HG03064 (cell line): ENCODE measurements around the gene MICU1.
"Not testable (repeated sequence)": the region's sequence is repeated elsewhere in the genome, so short reads cannot be mapped to it uniquely, and the experiment has no call there.

ENCODE experiments used
- ATAC-seq: cut with Tn5 transposase; IDR thresholded peaks from one replicate; pipeline ENCODE4 v1.9.1; 2021; ENCODE audit warnings: low read depth; ENCODE audit not compliant: unreplicated experiment

Gene MICU1

GRCh38 chr10:72333112-72334015, 292.5 kb downstream of the MICU1 start:
- no peak for ATAC-seq

GRCh38 chr10:72332423-72333111, 293.3 kb downstream of the MICU1 start:
- ATAC-seq: no peak

GRCh38 chr10:72331575-72332422, 294.1 kb downstream of the MICU1 start:
- peak; percentile 43 for ATAC-seq

- ATAC-seq: no peak
Observed at GRCh38 chr10:72330069-72330426, 295.8 kb downstream of the MICU1 start.

- no peak for ATAC-seq
Observed at GRCh38 chr10:72329290-72330068, 296.4 kb downstream of the MICU1 start.

- no peak for ATAC-seq
Observed at GRCh38 chr10:72328829-72329204, 297.1 kb downstream of the MICU1 start.

- ATAC-seq: no peak
Observed at GRCh38 chr10:72328045-72328828, 297.6 kb downstream of the MICU1 start.

GRCh38 chr10:72326665-72327603, 298.9 kb downstream of the MICU1 start:
- not testable (repeated sequence) for ATAC-seq

GRCh38 chr10:72325243-72326175, 300.4 kb downstream of the MICU1 start:
- ATAC-seq: not testable (repeated sequence)

- ATAC-seq: no peak
Observed at GRCh38 chr10:72323771-72324191, 302.1 kb downstream of the MICU1 start.

- no peak for ATAC-seq
Observed at GRCh38 chr10:72323108-72323749, 302.6 kb downstream of the MICU1 start.

- no peak for ATAC-seq
Observed at GRCh38 chr10:72322280-72323058, 303.4 kb downstream of the MICU1 start.

GRCh38 chr10:72322030-72322279, 303.9 kb downstream of the MICU1 start:
- ATAC-seq: no peak

GRCh38 chr10:72321248-72322029, 304.4 kb downstream of the MICU1 start:
- no peak for ATAC-seq

- peak; percentile 60 for ATAC-seq
Observed at GRCh38 chr10:72320676-72321247, 305.1 kb downstream of the MICU1 start.
